Activated naive CD4-positive, alpha-beta T cell treated with anti-CD3 and anti-CD28 coated beads for 36 hours (primary cell): ENCODE results near the gene RNASE4. TPM values are rescaled to one million over a fixed set of nuclear protein-coding genes. Genes with fewer than 3 reads are reported as not detected.

Source experiments
- total RNA-seq, 2 experiments: library from RNA; stranded (reverse); gene quantifications; one replicate each; pipeline ENCODE4 v1.2.3, GENCODE V29; 2021

RNASE4 gene
- total RNA-seq, 2 experiments from 2014 or later: 0.19 TPM; not detected in 1

Other genes starting within 250 kb of the RNASE4 start
- under 1 TPM; 0.07 to 0.10 TPM for gene KLHL33, start 248.4 kb upstream of the RNASE4 start, total RNA-seq
- 10 to 100 TPM; 35.7 to 36.8 TPM for gene OSGEP, start 229.7 kb upstream of the RNASE4 start, total RNA-seq
- 100 to 1,000 TPM; 187 to 190 TPM for gene APEX1, start 229.3 kb upstream of the RNASE4 start, total RNA-seq
- 10 to 100 TPM; 31.6 to 32.3 TPM for gene PIP4P1, start 223.1 kb upstream of the RNASE4 start, total RNA-seq
- 100 to 1,000 TPM; 187 to 191 TPM for gene PNP, start 215.2 kb upstream of the RNASE4 start, total RNA-seq
- under 1 TPM; 0.48 to 0.52 TPM for gene RNASE10, start 179.0 kb upstream of the RNASE4 start, total RNA-seq
- gene RNASE9, start 123.5 kb upstream of the RNASE4 start, total RNA-seq: not detected
- gene RNASE11, start 96.6 kb upstream of the RNASE4 start, total RNA-seq: not detected
- not detected for gene RNASE12, start 93.2 kb upstream of the RNASE4 start, total RNA-seq
- gene OR6S1, start 42.9 kb upstream of the RNASE4 start, total RNA-seq: not detected
- under 1 TPM; 0.27 to 0.38 TPM for gene ANG, start 4.2 kb downstream of the RNASE4 start, total RNA-seq
- not detected for gene EDDM3A, start 61.3 kb downstream of the RNASE4 start, total RNA-seq
- not detected for gene EDDM3B, start 83.8 kb downstream of the RNASE4 start, total RNA-seq
- under 1 TPM; 0.45 to 0.57 TPM for gene RNASE6, start 96.7 kb downstream of the RNASE4 start, total RNA-seq
- not detected for gene RNASE1, start 118.3 kb downstream of the RNASE4 start, total RNA-seq
- not detected for gene RNASE3, start 206.8 kb downstream of the RNASE4 start, total RNA-seq